NCI-H2196 treated with DMSO at 0.1 percent for 48 hours (cell line): ENCODE data around the gene CTDNEP1.
A peak's percentile ranks its signal among the peaks of the same experiment; 100 is the strongest.
"Not testable (repeated sequence)": the region's sequence is repeated elsewhere in the genome, so short reads cannot be mapped to it uniquely, and the experiment has no call there.

Source experiments
- DNase-seq: peaks from one replicate; lab custom pipeline; 2025; ENCODE audit not compliant: unreplicated experiment; lab: John Stamatoyannopoulos, UW

CTDNEP1 gene

GRCh38 chr17:7249214-7249613 is 2.3 kb downstream of the CTDNEP1 start:
- no peak for DNase-seq

DNA sequence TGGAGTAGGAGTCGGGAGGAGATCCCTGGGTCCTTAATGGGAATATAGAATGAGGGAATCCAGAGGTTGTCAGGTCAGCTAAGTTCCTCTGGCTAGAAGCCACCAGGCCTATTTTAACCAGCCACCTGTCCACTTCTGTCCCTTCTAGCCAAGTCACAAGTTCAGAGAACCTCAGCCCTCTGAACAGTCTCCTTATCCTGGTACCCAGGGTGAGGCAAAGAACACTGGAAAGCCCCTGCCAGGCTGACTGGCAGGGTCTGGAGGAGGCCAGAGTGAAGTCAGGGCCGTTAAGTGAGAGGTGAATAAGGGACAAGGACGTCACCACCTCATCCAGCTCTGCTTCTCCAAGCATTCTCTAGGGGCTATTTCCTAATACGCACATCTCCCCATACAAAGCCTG is 2.7 kb downstream of the CTDNEP1 start:
- DNase-seq: no peak

DNA sequence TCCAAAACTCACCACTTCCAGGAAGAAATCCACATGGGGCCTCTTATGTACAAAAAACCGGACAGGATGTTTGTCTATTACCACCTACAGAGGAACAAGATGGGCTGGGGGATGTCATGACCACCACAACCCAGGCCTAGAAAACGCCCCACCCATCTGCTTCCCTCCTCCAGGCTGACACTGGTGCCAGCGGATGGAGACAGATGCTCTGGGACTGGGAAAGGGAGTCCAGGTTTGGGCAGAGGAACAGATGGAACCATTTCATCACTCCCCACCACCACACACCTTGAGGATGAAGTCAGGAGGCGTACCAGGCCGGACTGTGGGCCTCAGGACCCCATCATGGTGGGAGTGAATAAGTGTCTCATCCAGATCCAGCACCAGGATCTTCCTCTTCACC is 4.8 kb downstream of the CTDNEP1 start:
- DNase-seq: no peak

- not testable (repeated sequence) for DNase-seq
Observed at GRCh38 chr17:7243838-7244237, 7.7 kb downstream of the CTDNEP1 start.

DNA sequence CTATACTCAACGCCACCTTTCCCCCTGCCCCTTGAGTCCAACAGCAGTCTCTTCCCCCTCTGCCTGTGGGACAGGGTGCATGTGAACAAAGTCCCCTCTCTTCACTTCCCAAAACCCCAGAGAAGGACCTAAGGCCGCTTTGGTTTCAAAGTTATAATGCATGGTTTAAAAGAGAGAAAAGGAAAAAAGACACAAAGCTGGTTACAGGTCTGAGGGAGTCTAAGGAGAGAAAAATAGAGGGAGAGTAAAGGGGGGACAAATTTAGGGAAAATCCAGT is 8.1 kb downstream of the CTDNEP1 start:
- DNase-seq: no peak

GRCh38 chr17:7242717-7243452 is 8.6 kb downstream of the CTDNEP1 start:
- peak; percentile 45 for DNase-seq

DNA sequence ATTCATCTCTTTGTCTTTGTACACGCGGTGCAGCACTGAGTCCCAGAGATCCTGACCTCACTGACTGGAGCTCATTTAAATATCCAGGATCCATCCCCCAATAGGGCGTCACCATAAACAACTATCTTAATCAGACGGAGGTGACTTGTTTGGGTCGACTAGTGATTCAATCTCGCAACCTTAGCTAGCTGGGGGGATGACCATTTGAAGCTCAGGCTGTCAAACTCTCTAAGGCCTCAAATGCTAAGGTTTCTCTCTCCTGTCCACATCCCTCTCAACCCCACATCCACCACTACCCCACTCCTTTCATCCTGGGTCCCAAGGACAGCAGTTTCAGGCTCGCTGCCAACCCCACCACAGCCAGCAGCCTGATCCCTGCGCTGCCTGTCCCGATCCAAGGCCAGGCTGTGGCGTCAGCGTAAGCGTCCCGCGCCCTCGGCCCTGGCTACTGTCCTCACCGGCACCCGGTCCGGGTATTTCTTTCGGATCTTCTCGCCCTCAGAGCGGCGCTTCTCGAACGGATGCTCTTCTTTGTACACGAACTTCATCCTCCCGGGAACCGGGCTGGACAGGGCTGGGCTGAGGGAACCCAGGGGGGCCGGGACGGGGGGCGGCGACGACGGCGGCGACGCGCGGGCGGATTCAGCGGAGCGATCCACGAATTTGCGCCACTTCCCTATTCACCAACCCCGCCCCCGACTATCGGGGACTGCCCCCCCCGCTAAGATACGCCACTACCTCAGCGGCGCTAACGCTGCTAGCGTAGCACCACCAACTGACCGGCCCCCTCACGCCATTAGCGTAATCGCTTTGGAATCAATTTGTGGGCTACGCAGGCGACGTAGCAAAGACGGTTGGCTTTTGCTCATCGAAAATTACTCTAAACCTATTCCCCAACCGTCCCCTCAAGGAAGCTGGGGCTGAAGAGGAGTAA is 9.5 kb downstream of the CTDNEP1 start, which contains the start of gene GABARAP:
Gene GABARAP, minus strand, starts transcription at position 667 of the 934 bp plus-strand sequence. Its CDS starts 119 bp downstream, at position 548.
- DNase-seq: peak; percentile 48

DNA sequence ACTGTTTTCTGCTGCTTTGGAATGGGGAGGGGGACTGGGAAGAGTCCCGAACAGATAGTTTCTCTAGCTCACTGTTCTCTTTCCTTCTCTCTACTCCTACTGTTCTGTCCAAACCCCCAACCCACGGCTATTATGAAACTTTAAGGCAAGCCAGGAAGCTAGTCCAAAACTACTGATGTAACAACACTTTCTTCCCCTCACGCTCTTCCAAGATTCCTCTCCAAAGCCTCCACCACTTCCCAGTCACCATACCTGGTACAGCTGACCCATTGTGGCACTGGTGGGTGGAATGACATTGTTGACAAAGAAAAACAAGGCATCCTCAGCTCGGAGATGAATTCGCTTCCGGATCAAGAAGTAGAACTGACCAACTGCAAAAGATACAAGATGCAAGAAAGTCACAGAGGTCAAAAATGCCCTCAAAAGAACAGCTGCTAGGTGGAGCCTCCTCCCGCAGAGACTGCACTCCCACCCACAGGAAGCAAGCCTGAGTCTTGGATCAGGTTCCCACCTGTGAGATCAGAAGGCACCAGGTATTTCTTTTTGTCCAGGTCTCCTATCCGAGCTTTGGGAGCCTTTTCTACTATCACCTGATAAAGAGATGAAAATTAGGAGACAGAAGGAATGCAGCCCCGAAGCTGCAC is 10.3 kb downstream of the CTDNEP1 start:
- DNase-seq: no peak

GRCh38 chr17:7240375-7240774 is 11.2 kb downstream of the CTDNEP1 start:
- no peak for DNase-seq

DNA sequence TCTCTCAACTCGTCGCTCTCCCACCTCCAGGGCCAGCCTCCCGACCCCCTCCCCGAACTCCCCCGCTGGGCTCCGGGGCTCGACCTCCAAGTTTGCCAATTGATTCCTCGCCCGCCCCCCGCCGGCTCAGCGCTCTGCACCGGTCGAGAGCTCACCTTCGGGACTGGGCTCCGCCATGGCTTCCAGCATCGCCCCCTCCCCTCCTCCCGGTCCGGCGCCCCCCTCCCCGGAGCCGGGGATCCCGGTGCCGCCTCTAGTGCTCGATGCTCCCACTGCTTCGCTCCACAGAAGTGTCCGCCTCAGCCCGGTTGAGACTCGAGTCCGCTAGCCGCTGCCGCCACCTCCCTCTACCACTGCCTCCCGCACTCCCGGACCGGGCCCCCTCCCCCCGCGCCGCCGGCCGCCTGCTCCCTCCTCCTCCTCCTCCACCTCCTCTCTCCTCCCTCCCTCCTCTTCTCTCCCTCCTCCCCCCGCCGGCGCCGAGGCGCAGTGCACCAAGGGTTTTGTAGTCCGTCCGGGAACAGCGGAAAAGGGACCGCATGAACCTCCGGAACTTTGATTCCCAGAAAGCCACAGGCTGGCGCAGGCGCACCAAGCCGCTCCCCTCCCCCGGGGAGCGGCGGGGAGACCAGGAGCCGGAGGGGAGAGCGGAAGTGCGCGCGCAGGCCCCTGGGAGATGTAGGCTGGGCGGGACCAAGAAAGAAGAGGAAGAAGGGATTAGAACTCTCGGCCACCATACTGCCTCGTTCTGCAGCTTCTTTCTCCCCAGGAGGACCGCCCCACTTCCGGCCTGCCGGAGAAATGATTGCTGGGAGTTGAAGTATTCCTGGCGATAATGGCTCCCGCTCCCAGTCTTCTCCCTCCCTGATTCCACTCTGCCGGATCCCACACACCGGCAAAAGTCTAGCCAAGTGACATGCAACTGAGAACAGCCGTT is 12.2 kb downstream of the CTDNEP1 start, which contains the start of gene PHF23:
Gene PHF23, minus strand, starts transcription at position 367 of the 937 bp plus-strand sequence. Its CDS starts 178 bp downstream, at position 189.
- peak; percentile 91 for DNase-seq

GRCh38 chr17:7238420-7239090 is 13.0 kb downstream of the CTDNEP1 start:
- DNase-seq: no peak

- no peak for DNase-seq
Observed at GRCh38 chr17:7237761-7238419, 13.6 kb downstream of the CTDNEP1 start.

GRCh38 chr17:7237266-7237760 is 14.2 kb downstream of the CTDNEP1 start:
- no peak for DNase-seq

DNA sequence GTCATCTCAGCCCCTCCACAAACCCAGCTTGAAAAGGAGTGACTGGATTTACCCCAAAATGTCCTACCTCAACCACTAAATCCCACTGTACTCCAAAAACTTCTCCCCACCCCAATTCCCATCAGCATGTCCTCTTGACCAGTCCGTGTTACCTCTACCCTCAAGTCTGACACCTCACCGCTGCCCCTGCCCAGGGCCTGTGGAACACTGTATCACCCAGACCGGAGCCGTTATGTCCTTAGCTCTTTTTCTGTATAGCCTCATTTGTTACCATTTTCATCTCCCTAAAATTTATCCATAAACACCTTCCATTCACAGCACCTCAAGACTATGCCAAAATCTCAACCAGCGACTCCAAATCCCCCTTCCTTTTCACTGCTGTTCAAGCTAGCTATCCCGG is 14.7 kb downstream of the CTDNEP1 start:
- no peak for DNase-seq

DNA sequence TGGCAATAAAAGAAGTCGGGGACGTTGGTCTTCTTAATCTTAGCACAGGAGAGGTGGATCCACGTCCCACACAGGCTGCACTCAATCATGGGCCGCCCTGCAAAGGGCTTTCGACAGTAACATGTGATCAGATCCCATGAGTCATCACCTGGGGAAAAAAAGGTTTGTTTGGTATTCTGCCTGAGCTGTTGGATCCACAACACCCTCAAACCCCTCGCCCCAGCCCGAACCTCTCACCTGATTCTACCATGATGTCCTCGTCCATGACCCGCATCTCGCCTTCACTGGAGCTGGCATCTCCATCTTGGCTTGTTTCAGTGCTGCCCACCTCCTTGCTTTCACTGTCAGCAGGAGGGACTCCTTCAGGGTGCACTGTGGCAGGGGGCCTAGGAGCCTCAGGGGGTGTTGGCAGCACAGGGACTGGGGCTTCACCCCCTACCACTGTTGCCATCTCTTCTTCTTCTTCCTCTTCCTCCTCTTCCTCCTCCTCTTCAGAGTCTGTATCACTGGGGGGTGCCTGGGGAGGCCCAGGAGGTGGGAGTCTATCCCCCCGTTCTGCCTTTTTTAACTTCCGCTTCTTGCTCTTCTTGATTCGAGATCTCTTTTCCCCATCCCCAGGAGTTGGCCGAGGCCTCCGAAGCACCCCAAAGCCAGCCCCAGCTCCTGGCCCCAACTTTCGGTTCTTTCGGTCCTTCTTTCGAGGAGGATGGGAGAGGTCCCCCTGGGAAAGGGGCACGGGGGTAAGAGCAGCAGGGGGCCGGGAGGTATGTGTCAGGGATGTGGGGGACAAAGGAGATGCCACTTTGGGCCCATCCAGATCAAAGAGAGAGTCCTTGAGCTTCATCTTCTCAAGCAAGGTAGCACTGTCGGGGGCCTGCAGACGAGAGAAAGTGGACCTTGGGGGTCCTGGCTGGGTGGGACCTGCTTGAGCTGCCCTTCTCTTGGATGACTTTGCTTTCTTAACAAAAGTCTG is 15.6 kb downstream of the CTDNEP1 start:
- no peak for DNase-seq

DNA sequence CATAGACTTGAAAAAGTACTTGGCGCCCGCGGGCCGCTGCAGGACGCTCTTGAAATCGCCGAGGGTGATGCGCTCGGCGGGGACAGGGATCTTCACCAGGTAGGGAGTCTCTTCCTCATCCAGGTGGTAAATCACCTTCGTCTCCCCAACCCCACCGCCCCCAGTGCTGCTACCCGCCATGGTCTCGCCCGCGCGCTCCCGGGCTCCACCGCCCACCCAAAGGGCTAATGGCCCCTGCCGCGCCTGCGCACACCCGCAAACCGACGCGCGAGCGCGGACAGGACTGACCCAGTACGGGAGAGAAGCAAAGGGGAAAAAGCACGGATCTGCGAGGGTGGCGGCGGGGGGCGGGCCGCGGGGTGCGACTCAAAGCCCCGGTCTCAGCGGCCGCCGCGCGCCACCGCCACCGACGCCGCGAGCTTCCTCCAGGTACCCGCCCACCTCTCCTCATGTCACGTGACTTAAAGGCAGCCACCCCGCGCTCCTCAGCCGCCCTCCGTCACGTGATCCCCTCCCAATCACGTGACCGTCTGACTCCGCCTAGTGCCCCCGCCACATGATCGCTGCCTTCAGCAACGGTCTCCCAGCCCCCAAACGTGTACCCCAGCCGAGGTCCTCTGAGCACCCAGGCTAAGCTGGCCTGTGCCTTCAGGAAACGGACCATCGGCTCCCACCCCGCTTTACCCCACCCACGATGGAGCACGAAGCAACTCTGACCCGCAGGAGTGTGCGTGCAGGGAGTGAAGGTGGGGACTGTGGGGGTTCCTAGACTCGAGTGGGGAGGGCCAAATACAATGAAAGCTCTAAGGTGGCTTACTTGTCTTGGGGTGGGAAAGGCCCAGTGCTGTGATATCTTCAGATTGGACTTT is 17.2 kb downstream of the CTDNEP1 start, which contains the start of gene DVL2:
Gene DVL2, minus strand, starts transcription at position 435 of the 869 bp plus-strand sequence. Its CDS starts 255 bp downstream, at position 180.
- peak; percentile 61 for DNase-seq

DNA sequence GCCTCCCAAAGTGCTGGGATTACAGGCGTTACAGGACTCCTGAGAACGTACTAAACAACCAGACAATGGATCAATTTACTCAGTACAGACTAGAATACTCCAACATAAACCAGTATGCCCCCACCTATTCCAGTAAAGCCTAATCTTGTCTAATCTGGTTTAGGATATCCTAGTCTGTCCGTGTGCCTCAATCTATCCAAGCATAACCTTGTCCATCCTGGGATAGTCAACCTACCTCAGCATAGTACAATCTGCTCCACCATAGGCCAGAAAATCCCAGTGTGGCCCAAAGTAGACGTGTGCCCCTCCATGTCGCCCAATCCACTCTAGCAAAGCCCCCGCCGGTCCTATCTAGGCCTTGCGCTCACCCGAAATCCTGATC is 17.8 kb downstream of the CTDNEP1 start:
- DNase-seq: no peak
